ENCODE results near the gene SPAG9.

Gene SPAG9

DNA sequence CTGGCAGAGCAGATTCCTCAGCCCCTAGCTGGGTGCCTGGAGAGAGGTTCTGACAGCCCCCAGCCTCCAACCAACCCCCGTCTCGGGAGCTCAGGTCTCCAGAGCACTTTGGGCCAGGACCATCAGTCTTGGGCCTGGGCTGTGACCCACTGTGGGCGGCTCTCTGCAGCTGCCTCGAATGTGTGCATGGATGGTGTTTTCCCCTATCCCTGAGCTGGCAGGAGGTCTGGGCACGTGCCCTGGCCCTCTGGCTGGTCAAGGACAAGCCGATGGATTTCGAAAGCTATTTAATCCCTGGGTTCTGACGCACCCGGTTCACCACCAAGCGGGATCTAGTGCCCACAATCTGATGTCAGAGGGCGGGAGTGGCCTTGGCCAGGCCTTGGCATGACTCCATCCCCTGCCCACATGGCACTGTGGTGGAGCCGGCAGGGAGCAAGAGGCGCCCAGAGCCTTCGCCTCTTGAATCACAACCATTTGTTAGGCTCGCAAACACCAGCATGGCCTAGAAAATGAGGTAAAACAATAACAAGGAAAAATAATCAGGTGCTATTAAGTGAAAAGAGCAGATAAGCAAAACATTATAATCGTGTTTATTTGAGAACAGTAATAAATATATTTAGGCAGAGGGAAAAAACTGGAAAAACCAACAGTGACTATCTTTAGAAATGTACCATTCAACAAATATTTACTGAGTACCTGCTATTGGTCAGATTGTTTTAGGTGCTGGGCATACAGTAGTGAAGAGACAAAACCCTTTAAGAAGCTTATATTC is 185.3 kb downstream of the SPAG9 start:
- no peak for DNase-seq

DNA sequence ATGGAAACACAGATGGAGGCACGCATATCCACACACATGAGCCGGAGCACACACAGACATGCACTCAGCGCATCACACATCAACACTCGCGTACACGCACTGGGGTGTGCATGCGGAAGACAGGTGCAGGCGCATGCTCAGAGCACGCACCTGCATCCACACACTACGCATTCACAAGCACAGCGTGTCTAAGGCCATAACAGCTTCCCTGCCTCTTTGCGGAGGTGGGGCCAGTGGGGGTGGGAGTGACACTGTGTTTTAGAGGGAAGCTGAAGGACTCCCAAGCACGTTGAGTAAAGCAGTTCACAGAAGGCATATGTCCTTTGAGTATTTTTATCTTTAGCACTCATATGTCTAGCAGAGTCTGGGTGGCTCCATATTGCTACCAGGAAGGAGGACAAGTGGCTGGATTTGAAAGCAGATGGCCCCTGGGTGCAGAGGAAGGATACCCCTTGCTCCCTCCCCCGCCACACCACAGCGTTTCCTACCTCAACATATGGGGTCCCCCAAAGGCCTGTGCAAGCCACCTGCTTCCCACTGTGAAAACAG is 185.9 kb downstream of the SPAG9 start:
- DNase-seq = no peak

DNA sequence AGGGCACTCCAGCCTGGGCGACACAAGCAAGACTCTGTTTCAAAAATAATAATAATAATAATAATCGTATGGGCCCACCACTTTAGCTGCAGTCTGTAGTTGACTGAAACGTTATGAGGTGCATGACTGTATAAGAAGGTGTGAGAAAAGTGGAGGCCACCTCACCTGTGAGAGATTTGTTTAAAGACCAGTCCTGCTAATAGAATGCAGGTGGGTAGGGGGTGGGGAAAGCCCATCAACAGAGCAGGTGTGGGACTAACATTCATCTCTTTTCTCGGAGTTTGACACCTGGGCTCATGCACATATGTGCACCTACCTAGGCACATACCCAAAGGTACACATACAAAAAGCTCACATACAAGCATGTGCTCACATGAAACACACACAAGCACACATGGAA is 186.5 kb downstream of the SPAG9 start:
- DNase-seq = no peak

DNA sequence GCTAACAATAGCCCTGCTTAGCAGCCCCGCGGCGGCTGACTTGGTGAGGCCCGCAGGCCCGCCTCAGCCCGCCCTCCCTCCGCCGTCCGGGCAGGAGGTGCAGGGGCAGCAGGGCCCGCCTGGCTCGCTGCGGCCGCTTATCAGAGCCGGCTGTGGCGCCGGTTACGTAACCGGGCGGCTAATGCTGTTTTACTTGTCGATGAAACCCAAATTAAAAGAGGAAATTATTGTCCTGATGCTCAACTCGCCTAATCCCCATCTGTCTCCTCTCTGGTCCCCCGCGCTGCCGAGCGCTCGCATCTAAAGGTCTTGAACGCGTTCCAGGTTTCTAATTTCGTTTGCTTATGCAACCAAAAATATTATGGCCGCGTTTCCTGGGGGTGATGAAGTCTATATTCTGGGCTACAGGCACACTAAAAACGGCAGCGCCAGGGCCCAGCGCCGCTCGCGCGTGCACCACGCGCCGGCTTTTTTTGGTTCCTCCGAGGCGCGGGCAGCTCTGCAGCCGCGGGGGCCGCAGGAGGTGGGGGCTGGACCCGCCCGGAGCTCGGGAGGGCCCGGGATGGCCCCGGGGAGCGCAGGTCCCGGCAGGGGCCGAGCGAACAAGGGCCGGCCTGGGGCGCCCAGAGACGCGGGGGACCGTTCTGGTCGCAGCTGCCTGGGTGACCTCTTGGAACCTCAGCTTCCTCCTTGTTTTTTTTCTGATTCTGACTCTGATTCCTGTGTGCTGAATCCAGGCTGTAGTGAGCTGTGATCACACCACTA is 189.3 kb downstream of the SPAG9 start:
- DNase-seq = peak; percentile 71

DNA sequence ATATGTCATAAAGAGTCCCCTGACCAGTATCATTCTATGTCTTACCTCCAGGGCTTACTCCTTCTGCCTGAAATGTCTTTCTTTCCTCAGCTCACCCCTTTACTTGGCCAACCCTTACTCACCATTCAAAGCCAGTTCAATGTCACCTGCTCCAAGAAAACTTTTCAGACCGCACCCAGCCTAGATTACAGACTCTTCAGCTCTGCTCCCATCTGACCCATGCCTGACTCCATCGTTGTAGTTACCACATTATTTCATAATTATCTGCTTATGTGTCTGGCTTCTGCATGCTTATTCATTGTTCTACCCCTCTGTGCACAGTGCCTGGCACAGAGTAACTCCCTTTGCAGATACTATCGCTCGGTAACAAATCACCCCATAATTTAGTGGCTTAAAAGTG is 192.0 kb downstream of the SPAG9 start:
- DNase-seq = no peak

DNA sequence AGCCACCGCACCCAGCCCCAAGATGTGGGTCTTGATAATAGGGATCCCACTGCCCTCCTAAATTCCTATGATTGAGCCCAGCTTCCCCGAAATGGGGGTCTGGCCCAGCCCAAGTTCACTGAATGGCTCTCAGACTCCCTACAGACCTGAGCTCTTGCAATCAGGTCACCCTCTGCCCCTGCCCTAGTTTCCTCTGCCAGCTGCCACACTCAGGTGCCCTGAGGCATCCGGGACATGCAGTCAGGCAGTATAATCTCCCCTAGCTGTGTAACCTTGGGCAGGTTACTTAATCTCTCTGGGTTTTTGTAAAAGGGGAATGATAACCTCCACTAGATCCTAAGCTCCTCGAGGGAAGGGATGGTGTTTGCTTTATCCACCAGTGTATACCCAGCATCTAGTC is 193.4 kb downstream of the SPAG9 start:
- DNase-seq = no peak

DNA sequence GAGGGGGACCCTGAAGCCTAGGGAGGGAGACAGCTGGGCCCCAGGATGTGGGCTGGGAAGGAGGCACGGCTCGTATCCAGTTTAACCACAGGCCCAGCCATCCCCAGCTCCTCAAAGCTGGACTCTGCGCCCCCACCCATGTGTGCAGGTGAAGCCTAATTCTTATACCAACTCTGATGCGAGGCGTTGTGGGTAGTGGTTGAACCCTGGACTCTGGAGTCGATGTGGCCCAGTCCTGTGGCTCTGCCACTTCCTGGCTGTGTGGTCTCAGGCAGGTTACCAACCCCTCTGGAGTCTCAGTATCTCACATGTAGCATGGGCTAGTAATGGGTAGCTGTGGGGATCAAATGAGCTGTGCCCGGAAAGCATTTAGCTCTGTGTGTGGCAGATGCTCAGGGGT is 194.1 kb downstream of the SPAG9 start:
- no peak for DNase-seq

DNA sequence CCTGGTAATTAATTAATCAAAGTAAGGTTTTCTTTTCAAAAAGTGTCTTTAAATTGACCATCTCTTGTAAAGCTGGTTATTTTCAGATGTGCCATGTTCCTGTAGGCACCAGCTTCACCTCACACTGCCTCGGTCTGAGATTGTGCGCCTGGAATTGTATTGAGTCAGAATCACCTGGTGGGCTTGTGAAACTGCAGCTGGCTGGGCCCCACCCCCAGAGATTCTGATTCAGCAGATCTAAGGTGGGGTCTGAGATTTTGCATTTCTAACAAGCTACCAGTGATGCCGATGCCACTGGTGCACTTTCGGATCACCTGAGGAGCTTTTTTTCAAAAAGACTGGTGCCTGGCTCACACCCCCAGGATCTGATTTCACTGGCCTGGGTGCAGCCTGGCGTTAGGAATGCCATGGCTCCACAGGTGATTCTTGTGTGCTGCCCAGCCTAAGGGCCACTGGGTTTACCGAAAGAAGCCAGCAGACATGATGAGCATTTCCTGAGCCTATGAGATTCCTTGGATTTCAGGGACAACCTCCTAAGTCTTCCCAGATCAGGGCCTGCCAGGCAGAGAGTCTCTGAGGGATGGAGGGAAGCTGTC is 195.3 kb downstream of the SPAG9 start:
- no peak for DNase-seq

DNA sequence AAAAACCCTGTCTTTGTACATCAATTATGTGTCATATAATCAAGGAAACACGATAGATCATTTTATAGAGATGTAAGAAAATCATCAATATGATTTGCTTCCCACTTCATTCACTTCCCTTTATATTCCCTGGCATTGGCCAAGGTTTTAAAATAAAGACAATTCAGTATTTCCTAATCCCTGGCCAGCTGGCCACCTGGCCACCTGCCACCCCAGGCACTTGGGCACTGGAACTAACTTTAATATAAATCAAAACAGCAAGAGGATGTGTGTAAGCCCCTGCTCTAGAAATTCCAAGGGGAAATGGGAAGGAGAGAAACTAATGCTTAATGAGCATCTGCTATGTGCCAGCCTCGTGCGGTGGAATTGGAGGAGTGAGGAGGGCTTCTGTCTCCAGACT is 195.9 kb downstream of the SPAG9 start:
- no peak for DNase-seq

DNA sequence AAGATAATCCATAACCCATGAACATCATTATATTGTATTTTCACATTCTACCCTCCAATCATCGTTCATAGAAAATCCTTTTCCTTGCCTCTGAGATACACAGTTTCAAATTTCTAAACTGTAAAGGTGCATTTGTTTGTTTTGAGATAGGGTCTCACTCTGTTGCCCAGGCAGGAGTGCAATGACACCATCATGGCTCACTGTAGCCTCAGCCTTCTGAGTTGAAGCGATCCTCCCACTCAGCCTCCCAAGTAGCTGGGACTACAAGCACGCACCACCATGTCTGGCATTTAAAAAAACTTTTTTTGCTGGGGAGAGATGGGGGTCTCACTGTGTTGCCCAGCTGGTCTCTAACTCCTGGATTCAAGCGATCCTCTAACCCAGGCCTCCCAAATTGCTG is 196.4 kb downstream of the SPAG9 start:
- DNase-seq = no peak

DNA sequence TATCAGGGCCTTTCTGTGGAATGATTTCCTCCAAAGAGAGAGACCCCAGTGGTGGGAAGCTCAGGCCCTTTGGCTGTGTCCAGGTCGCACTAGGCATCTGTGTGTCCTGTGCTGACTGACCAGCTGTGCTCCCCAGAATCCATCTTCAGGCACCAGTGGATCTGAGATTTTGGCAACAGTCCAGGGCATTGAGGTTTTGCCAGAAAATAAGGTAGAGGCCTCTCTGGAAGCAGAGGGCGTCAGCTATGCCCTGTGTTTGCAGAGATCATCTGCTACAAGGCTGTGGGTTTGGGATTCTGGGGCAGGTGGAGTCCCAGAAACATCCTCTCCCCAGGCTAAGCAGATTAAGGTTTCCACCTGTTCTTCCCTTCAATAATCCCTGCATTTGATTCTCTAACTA is 197.1 kb downstream of the SPAG9 start:
- DNase-seq = peak; percentile 71

DNA sequence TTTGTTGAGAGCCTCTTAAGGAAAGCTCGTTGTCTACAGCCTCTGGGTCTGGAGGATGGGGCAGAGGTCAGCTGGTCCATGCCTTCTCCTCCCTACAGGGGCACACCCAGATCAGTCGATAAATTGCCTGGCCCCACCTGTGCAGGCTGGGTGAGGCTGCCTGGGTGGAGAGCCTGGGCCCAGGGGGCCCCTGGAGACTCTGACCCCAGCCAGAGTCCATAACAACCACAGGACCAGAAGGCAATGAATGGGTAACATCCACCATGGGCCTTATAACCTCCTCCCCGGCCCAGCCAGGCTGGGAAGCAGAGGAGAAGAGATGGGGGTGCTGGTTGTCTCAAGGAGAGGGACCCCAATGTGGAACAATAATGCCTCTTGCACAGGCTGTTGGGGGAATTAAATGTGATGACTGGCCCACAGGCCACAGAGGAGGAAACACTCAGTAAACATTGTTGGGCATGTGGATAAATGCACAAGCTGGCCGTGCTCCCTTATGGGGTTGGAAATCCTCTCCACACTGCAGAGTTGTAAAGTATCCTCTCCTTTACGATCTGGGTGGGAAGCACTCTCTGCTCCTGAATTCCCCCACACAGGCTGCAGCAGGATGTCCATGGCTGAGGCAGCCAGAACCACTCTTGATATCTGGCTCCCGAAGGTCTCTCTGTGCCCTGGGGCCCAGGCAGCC is 197.8 kb downstream of the SPAG9 start:
- DNase-seq = no peak

DNA sequence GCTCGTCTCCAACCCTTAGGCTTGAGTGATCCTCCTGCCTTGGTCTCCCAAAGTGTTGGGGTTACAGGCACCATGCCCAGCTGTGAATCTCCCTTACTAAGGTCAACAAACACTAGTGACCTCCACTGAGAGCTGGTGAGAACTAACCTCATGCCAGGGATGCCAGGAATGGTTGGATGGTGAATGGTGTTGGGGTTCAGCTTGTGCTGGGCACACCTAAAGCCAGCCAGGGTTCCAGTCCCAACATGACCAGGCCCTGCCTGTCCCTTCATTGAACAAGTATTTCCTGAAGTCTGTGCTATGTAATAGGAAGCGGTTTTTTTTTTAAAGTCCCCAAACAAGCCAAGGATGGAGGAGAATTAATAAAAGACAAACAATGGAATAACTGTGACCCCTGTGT is 198.6 kb downstream of the SPAG9 start:
- DNase-seq = no peak

DNA sequence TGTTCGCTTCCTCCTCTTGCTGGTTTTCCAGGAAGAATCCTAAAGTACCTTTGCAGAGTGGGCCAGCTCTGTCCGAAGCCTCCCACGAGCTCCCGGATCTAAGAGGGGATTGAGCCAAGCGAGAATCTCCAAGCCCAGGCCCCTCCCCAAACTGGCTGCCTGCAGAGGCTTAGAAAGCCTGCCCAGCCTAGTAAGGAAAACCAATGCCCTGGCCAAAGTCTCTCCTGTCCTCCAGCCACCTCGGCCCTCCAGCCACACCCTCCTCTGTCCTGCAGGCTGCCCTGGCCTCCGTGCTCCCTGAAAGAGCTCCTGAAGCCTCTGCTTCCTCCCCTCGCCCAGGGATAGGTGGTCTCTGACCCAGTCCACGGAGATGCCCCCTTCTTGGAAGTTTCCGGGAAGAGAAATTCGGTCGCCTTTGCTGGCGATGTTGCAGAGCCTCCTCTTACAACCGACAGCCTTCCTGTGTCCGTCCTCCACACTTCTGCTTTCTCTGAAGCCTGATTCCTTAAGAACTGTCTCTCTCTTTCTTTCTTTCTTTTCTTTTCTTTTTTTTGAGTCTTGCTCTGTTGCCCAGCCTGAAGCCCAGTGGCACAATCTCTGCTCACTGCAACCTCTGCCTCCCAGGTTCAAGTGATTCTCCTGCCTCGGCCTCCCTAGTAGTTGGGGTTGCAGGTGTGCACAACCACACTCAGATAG is 199.6 kb downstream of the SPAG9 start:
- DNase-seq = no peak

DNA sequence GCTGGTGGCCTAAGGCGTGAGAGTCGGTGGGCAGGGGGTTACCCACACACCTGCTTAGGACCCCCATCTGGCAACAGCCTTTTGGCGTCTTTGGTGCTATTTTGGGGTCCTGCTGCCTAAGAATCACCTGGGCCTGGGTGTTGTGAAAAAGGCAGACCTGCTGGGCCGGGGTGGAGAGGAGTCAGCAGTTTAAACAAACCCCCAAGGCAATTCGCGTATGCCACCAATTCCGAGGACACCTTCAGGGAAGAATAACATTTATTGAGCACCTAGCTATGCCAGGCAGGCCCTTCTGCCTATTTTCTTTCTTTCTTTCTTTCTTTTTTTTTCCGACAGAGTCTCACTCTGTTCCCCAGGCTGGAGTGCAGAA is 200.6 kb downstream of the SPAG9 start:
- no peak for DNase-seq

DNA sequence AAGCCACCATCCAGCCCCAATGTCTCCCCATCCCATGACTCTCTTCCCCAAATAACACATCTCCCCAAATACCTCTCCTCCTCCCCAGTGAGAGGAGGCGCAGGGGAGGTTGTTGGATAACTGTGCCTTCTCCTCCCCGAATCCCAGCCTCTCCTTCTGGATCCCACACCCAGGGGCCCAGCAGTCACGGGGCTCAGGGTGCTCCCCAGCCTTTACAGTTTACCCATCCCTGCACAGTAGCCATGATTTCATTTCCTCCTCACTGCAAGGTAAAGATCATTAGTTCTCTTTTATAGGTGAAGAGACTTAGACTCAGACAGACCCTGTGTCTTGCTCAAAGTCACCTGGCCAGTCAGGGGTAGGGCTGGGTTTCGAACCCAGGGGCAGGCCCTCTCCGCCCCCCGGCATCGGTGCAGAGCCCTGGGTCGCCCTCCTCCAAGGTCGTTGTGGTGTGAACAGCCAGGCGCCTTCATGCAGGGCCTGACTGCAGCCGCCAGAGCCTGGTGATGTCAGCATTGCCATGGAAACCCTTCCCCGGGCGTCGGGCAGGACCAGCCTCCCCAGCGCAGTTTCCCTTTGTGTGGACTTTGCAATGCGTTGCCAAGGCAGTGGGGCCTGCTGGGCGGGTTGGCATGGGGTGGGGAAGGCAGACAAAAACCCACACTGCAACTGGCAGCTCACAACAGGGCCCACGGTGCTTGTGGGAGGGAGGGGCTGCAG is 201.2 kb downstream of the SPAG9 start:
- peak; percentile 96 for DNase-seq

DNA sequence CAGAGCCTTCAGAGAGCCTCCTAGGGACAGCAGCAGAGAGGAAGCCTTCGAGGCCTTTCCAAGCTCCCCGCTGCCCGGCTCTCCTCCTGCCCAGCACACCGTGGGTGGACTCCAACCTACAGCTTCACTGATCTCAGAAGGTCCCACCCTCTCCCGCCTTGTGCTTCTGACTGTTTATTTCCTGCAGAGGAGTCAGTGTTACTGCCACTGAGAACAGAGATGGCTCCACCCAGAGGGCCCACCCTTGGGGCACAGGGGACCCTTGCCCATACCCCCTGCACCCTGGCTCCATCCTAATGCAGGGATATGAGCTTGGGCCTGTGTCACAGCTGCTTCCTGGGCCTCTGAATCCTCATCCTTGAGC is 201.8 kb downstream of the SPAG9 start:
- no peak for DNase-seq

DNA sequence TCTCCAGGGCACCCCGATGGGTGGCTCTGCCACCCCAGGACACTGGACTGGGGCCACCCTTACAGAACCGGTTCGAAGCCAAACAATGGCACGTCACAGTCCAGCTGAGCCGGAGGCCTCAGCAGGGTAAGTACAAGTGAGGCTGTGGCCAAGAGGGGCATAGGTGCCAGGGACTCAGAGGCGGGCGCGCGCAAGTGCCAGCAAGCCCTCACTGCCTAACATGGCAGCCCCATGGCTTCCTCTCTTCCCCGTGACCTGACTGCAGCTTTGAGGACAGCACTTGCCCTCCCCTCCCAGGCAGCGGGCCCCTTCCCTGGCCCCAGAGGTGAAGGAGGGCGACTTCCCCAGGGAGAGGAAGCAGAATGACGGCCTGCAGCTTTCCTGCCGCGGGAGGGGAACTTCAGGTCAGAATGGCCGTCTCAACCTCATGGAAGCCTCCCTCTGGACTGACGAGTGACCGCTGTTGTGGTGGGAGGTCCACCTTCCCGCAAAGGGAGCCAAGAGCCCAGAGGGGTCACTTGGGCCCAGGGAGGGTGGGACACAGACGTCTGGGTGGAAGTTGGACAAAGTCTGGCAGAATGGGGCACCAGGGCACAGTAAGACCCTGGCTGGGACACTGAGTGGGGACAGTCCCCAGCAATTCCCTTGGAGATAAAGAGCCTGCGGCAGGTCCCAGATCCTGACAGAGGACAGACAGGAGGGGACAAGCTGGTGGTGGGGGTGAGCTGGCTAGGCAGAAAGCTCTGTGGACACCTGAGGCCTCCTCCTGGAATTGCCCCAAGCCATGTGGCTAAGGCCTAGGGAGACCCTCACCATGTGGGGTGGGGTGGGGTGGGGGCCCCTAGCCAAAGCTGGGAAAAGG is 202.4 kb downstream of the SPAG9 start:
- no peak for DNase-seq

DNA sequence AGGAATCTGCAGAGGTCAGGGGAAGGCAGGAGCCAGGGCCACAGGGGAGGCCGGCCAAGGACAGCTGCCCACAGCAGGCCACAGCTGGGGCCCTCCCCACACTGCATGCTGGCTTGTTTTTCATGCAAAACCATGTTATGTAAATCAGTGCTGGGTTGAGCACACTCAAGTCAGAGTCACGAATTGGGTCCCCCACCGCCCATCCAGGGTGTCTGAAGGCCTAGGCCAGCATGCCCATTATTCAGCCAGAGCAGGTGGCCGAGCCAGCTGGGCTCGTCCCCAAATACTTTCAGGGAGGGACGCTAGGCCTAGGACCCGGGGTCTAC is 203.3 kb downstream of the SPAG9 start:
- no peak for DNase-seq

DNA sequence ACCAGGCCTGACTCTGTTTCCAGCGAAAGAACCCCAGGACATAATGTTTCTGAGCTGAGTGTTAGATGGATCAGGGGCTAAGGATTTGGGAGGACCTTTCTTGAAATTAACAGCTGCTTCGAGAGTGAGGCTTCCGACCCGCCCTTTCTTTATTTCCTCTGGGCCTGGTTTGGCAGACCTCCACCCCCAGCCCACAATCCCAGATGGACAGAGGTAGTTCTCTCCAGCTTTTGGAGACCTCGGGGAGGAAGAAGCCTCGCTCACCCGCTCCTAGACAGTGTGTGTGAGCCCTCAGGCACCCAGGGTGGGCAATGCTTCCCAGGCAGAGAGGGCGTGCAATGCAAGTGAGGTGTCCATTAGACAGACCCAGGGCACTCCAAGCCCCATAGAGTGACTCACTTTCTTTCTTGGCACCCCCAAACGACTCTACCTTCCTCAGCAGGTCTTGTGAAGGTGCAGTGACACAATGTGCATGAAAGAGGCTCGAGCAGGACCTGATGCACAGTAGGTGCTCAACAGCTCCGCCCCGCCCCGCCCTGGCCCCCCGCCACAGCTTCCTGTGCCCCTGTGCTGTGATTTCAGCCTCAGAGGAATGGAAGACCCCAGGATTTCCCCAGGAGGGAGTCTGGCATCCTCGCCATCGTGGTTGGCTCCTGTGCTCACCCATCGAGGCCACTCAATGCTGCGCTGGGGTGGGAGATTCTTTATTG is 203.8 kb downstream of the SPAG9 start:
- DNase-seq = no peak

Data from NCI-H1092 (cell line).